Kidney tubule cell (primary cell): Measurements from ENCODE around the gene RBCK1.
"Not testable (repeated sequence)": the region's sequence is repeated elsewhere in the genome, so short reads cannot be mapped to it uniquely, and the experiment has no call there.

Experiments
- DNase-seq: peaks from one replicate; pipeline ENCODE4 v3.0.0-alpha.2; 2018; ENCODE audit warnings: low spot score

The RBCK1 gene

DNA sequence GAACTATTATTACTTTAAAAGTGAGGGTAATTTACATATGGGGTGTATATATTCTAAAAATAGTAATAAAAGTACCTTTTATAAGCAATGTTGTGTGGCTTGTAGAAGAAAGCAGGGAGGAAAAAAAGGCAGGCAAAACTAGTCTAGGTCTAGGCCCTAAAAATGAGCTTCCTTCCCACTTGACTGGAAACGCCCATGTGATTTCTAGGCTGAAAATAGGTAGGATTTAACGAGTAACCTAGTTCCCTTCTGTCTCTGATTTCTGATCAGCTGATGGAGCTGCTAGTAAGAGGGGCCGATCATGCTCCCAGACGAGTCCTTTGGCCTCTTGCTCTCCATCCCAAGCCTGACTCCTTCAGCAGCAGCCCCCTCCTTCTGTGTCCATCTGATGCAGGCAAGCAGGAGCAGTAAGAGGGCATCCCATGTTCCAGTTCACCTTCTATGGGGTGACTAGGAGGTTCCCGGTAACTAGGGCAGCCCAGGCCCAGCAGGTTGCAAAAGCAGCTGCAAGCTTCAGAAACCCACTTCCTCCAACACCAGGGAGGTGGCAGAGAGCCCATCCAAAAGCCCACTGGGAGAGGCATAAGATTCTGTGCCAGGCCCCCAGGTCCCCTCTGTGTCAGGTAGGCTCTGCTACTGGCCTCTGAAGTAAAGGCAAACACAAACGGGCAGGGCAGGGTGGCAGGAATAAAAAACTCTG, 29.8 kb downstream of the RBCK1 start:
- DNase-seq, result no peak

DNA sequence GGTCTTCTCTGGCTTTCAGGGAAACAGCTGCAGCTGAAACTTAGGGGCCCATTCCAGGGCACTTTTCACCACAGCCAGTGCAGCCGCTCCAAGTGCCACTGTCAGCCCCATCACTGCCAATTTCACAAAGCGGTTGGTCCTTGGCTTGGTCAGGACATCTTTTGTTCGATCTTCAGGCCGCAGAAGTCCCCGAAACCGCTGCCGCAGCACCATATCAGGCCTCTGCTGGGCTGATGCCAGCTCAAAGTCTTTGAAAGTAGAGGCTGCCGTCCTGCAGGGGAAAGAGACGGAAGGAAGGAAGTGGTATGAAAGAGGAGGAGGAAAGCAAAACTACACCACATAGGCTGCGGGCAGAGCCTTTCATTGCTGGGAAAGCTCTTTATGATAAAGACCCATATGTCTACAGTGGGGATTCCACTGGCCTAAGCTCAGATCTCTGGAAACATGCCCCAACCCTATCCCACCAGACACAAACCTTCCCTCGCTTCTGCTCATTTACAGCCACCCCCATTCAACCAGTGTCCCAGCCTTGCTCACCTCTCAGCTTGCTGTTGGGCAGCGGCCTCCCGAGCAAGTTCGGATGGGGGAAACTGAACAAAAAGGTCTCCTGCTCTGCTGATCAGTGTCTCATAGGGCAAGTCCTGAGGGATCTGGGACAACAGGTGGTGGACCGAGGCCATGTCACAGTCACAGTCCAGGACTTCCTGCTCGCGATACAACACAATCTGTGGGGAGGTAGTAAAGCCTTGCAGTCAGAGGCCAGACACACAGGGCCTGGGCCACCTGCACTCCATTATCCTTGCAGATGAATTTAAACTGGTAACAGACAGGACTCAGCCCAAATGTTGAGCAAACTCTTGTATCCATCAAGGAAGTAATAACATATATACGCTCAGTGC, 30.7 kb downstream of the RBCK1 start:
- no peak for DNase-seq

- no peak for DNase-seq
Observed at GRCh38 chr20:440148-440547, 32.0 kb downstream of the RBCK1 start.

DNA sequence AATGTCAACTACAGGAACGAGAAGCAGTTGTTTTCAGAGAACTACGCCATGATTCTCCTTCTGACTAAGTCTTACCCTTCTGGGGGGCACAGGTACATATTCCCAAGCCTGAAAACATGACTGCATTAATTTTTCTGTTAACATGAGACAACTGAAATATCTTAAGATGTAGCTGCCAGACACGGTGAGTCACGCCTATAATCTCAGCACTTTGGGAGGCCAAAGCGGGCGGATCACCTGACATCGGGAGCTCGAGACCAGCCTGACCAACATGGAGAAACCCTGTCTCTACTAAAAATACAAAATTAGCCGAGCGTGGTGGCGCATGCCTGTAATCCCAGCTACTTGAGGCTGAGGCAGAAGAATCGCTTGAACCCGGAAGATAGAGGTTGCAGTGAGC, 32.5 kb downstream of the RBCK1 start:
- DNase-seq, result no peak

- DNase-seq, result no peak
Observed at GRCh38 chr20:443223-443775, 35.2 kb downstream of the RBCK1 start.

DNA sequence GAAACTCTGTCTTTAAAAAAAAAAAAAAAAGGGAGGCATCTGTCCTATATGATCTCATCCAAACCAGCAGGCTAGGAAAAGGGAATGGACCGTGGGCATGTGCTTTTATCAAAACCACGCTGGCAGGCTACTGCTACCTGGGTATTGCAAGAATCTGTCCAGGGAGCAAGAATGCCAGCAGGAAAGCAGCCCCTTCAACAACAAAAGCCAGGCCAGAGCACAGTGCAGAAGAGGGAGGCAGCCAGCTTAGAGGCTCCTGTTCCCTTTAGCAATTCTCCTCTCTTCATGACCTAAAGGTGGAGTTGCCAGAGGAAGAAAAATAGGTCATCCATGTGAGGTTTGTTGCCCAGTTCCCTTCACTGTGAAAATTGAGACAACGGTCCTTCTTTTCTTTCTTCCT, 36.0 kb downstream of the RBCK1 start:
- DNase-seq, result no peak

GRCh38 chr20:444862-445426, 36.8 kb downstream of the RBCK1 start:
- no peak for DNase-seq

GRCh38 chr20:445514-446336, 37.6 kb downstream of the RBCK1 start:
- DNase-seq, result no peak

- DNase-seq, result not testable (repeated sequence)
Observed at GRCh38 chr20:452021-452420, 43.9 kb downstream of the RBCK1 start.

GRCh38 chr20:454951-455350, 46.9 kb downstream of the RBCK1 start:
- DNase-seq, result no peak

DNA sequence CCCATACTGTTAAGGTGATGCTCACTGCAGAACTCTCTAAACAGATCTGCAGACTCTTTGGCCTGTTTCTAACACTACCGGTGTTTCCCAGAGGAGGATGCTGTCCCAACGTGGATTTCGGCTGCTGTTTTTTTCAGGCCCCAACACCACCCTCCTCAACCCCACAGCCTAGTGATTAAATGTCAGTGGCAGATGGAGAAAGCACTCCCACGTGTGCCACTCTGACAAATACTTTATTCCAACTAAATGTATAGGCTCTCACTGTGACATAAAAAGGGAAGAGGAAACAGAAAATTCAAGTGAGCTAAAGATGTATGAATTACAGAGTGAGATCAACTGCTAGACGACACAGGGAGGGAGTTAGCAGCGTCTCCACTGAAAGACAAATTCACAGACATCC, 50.7 kb downstream of the RBCK1 start:
- no peak for DNase-seq

GRCh38 chr20:460180-460579, 52.1 kb downstream of the RBCK1 start:
- no peak for DNase-seq

GRCh38 chr20:460707-461106, 52.6 kb downstream of the RBCK1 start:
- no peak for DNase-seq

GRCh38 chr20:461254-462198, 53.4 kb downstream of the RBCK1 start:
- peak; percentile 56 for DNase-seq

GRCh38 chr20:462199-462991, 54.3 kb downstream of the RBCK1 start, which contains the start of gene TBC1D20:
TBC1D20 (minus strand) TSS chr20:462533; CDS start chr20:462405, 128 bp downstream.
- peak; percentile 90 for DNase-seq

- DNase-seq, result no peak
Observed at GRCh38 chr20:467755-468154, 59.7 kb downstream of the RBCK1 start.

GRCh38 chr20:469746-470490, 61.8 kb downstream of the RBCK1 start:
- no peak for DNase-seq

- no peak for DNase-seq
Observed at GRCh38 chr20:472137-472846, 64.2 kb downstream of the RBCK1 start.
